HG03066 (cell line): ENCODE results near the gene MARCHF3.
A peak's percentile ranks its signal among the peaks of the same experiment; 100 is the strongest.
"Not testable (repeated sequence)": the region's sequence is repeated elsewhere in the genome, so short reads cannot be mapped to it uniquely, and the experiment has no call there.

Experiments
- ATAC-seq: cut with Tn5 transposase; IDR thresholded peaks from one replicate; pipeline ENCODE4 v1.9.1; 2021; ENCODE audit warnings: low read depth; ENCODE audit not compliant: unreplicated experiment

MARCHF3 gene

GRCh38 chr5:127030259-127031146 lies at the start of gene MARCHF3:
Gene MARCHF3 (minus strand): TSS chr5:127030558. CDS start chr5:126918171, 112,387 bp downstream.
- ATAC-seq = peak; percentile 89

GRCh38 chr5:127079994-127080491 lies 49.7 kb upstream of the MARCHF3 start:
- no peak for ATAC-seq

- no peak for ATAC-seq
Measured at GRCh38 chr5:127077366-127077765, 47.0 kb upstream of the MARCHF3 start.

- ATAC-seq = no peak
Measured at GRCh38 chr5:127076315-127077129, 46.2 kb upstream of the MARCHF3 start.

- no peak for ATAC-seq
Measured at GRCh38 chr5:127074466-127074865, 44.1 kb upstream of the MARCHF3 start.

GRCh38 chr5:127072861-127073846 lies 42.8 kb upstream of the MARCHF3 start, which contains the start of gene C5orf63:
Gene C5orf63 (minus strand): TSS chr5:127073502. CDS start chr5:127058995, 14,507 bp downstream.
- ATAC-seq = peak; percentile 99

- no peak for ATAC-seq
Measured at GRCh38 chr5:127070243-127070642, 39.9 kb upstream of the MARCHF3 start.

- no peak for ATAC-seq
Measured at GRCh38 chr5:127068493-127069214, 38.3 kb upstream of the MARCHF3 start.

- ATAC-seq = no peak
Measured at GRCh38 chr5:127066721-127067120, 36.4 kb upstream of the MARCHF3 start.

- no peak for ATAC-seq
Measured at GRCh38 chr5:127064253-127064840, 34.0 kb upstream of the MARCHF3 start.

- ATAC-seq = no peak
Measured at GRCh38 chr5:127063257-127063913, 33.0 kb upstream of the MARCHF3 start.

- ATAC-seq = no peak
Measured at GRCh38 chr5:127061956-127062355, 31.6 kb upstream of the MARCHF3 start.

GRCh38 chr5:127061537-127061936 lies 31.2 kb upstream of the MARCHF3 start:
- no peak for ATAC-seq

GRCh38 chr5:127060470-127060985 lies 30.2 kb upstream of the MARCHF3 start:
- ATAC-seq = no peak

- no peak for ATAC-seq
Measured at GRCh38 chr5:127056896-127057295, 26.5 kb upstream of the MARCHF3 start.

- no peak for ATAC-seq
Measured at GRCh38 chr5:127055880-127056653, 25.7 kb upstream of the MARCHF3 start.

- ATAC-seq = not testable (repeated sequence)
Measured at GRCh38 chr5:127053551-127053950, 23.2 kb upstream of the MARCHF3 start.
